Keratinocyte (primary cell): ENCODE measurements around the gene BHLHE23. TPM values are rescaled to one million over a fixed set of nuclear protein-coding genes. Genes with fewer than 3 reads are reported as not detected.

Source experiments
- DNase-seq: peaks from one replicate; pipeline ENCODE4 v3.0.0-alpha.2; 2011; ENCODE audit warnings: low read depth, missing footprints, low spot score
- FAIRE-seq: peaks from 2 replicates; lab custom pipeline; 2011; peaks lifted over from hg19 to GRCh38; lab: Jason Lieb, UNC
- H2AFZ ChIP-seq: 2 replicates; pipeline ENCODE4 v1.6.0; 2012; ENCODE audit warnings: low read length, control low read depth, inconsistent platforms; ENCODE audit not compliant: control insufficient read depth
- H3K27ac ChIP-seq: 2 replicates; pipeline ENCODE4 v1.5.1; 2011; ENCODE audit warnings: low read length; ENCODE audit not compliant: control insufficient read depth, insufficient read depth
- H3K27me3 ChIP-seq: 3 replicates; pipeline ENCODE4 v1.6.0; 2011; ENCODE audit warnings: low read length; ENCODE audit not compliant: control insufficient read depth, insufficient read depth; ENCODE audit errors: extremely low read depth
- H3K36me3 ChIP-seq, 2 experiments: 2 replicates in 1 of 2; 3 replicates in 1 of 2; pipeline ENCODE4 v1.5.1; 2011; ENCODE audit warnings: low read length in 2 of 2, mild to moderate bottlenecking in 1 of 2; ENCODE audit not compliant: control insufficient read depth in 2 of 2, insufficient read depth in 2 of 2; ENCODE audit errors: extremely low read depth in 1 of 2
- H3K4me1 ChIP-seq: 3 replicates; pipeline ENCODE4 v1.5.1; 2011; ENCODE audit warnings: low read length; ENCODE audit not compliant: control insufficient read depth, insufficient read depth; ENCODE audit errors: extremely low read depth
- H3K4me2 ChIP-seq: 3 replicates; pipeline ENCODE4 v1.6.0; 2011; ENCODE audit warnings: low read depth, low read length; ENCODE audit not compliant: control insufficient read depth, insufficient read depth; ENCODE audit errors: extremely low read depth
- H3K4me3 ChIP-seq, 3 experiments: fragments of 200-600 bp in 1 of 3; sonication (generic) in 1 of 3; 2 replicates in 2 of 3; 3 replicates in 1 of 3; pipeline ENCODE4 v1.5.1; 2011 to 2016; ENCODE audit warnings: low read length in 3 of 3, mild to moderate bottlenecking in 3 of 3, control low read depth in 2 of 3, inconsistent platforms in 1 of 3, low read depth in 1 of 3, mixed read lengths in 1 of 3, mixed run types in 1 of 3, moderate library complexity in 1 of 3; ENCODE audit not compliant: control insufficient read depth in 2 of 3, insufficient read depth in 2 of 3; ENCODE audit errors: extremely low read depth in 1 of 3
- H3K79me2 ChIP-seq: 2 replicates; pipeline ENCODE4 v1.6.0; 2012; ENCODE audit warnings: low read length; ENCODE audit not compliant: control insufficient read depth, insufficient read depth
- H3K9ac ChIP-seq: 3 replicates; pipeline ENCODE4 v1.6.0; 2011; ENCODE audit warnings: low read length; ENCODE audit not compliant: control insufficient read depth, insufficient read depth; ENCODE audit errors: extremely low read depth
- H3K9me1 ChIP-seq: 3 replicates; pipeline ENCODE4 v1.6.0; 2011; ENCODE audit warnings: low read length; ENCODE audit not compliant: control insufficient read depth, insufficient read depth; ENCODE audit errors: extremely low read depth
- H3K9me3 ChIP-seq: 2 replicates; pipeline ENCODE4 v1.5.1; 2012; ENCODE audit warnings: low read depth, low read length; ENCODE audit not compliant: control insufficient read depth
- H4K20me1 ChIP-seq: 3 replicates; pipeline ENCODE4 v1.6.0; 2011; ENCODE audit warnings: low read length; ENCODE audit not compliant: control insufficient read depth, insufficient read depth; ENCODE audit errors: extremely low read depth
- EZH2 ChIP-seq: IDR thresholded peaks from one replicate; pipeline ENCODE4 v1.6.1; 2012; ENCODE audit warnings: inconsistent platforms, mild to moderate bottlenecking, low read length, moderate library complexity
- dilution Hi-C: fragments of 300-500 bp; cut with MboI; formaldehyde crosslinking; loops from one replicate; pipeline ENCODE4 v1.7.0; 2020; ENCODE audit warnings: low sequenced_read_pairs; ENCODE audit not compliant: extremely low pct_ligation_motif_present
- polyA plus RNA-seq, 5 experiments: library from polyadenylated mRNA; depleted of rRNA in 3 of 5; stranded (reverse) in 3 of 5; stranded (forward) in 1 of 5; unstranded in 1 of 5; fragments of >200 nt; gene quantifications; 1 replicate in 1 of 5; 2 replicates in 3 of 5; 3 replicates in 1 of 5; pipeline versions ENCODE4 v1.2.1 to v1.2.3, GENCODE V29; 2011 to 2012; ENCODE audit warnings: missing spikeins in 2 of 5, low read depth in 1 of 5, low replicate concordance in 1 of 5
- TF ChIP-seq, protein P1 (sequence below), 3 experiments: IDR thresholded peaks in 1 of 3; conservative IDR thresholded peaks in 1 of 3; optimal IDR thresholded peaks in 1 of 3; 2 replicates in 2 of 3; 3 replicates in 1 of 3; pipeline versions ENCODE3 to v1.5.1; 2011; ENCODE audit warnings: low read length in 3 of 3, mild to moderate bottlenecking in 3 of 3, moderate library complexity in 2 of 3, control low read depth in 1 of 3, inconsistent platforms in 1 of 3; ENCODE audit not compliant: insufficient read depth in 2 of 3; ENCODE audit errors: extremely low read depth in 1 of 3

The BHLHE23 gene
- polyA plus RNA-seq, 1 donor (not counting 4 experiments of a cell fraction or from before 2014, with no cell fraction given), result not detected

DNA sequence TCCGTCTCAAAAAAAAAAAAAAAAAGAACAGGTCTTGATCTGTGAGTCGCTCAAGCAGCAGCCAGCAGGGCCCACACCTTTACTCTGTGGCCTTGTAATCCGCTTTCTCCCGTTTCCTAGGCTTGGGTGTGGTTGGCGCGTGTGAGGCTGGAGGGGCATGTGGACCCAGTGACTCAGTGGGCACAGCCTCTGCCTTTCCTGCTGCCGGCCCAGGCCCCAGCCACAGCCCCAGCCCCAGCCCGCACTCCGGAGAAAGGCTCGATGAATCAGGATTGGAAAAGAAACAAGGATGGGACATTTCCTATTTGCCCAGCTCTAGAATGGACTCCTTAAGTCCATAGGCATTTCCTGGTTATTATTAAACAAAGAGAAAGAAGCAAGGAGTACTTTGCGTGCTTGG, 4.3 kb downstream of the BHLHE23 start:
- Histone ChIP-seq H3K4me1 (no peaks in the 10 kb centered on the region), H3K4me2 (no peak overlapping the region), H3K4me3 (no peak overlapping the region), H3K36me3 (no peaks in the 10 kb centered on the region), H3K79me2 (no peaks in the 10 kb centered on the region), H3K9me3 (no peaks in the 10 kb centered on the region), H3K9me1 (no peaks in the 10 kb centered on the region), H2AFZ (no peak overlapping the region), H3K27ac (no peak overlapping the region), H3K9ac (no peak overlapping the region), H4K20me1 (no peaks in the 10 kb centered on the region), H3K27me3 (peaks cover 93% of the 10 kb centered on the region)
- no peak for DNase-seq
- FAIRE-seq, result no peak
- dilution Hi-C loops, result no loop called here
- TF ChIP-seq, protein P1, sequence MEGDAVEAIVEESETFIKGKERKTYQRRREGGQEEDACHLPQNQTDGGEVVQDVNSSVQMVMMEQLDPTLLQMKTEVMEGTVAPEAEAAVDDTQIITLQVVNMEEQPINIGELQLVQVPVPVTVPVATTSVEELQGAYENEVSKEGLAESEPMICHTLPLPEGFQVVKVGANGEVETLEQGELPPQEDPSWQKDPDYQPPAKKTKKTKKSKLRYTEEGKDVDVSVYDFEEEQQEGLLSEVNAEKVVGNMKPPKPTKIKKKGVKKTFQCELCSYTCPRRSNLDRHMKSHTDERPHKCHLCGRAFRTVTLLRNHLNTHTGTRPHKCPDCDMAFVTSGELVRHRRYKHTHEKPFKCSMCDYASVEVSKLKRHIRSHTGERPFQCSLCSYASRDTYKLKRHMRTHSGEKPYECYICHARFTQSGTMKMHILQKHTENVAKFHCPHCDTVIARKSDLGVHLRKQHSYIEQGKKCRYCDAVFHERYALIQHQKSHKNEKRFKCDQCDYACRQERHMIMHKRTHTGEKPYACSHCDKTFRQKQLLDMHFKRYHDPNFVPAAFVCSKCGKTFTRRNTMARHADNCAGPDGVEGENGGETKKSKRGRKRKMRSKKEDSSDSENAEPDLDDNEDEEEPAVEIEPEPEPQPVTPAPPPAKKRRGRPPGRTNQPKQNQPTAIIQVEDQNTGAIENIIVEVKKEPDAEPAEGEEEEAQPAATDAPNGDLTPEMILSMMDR (optimal IDR thresholded peaks at IDR 0.05 in 1 of 3, IDR thresholded peaks at IDR 0.05 in 1 of 3, conservative IDR thresholded peaks at IDR 0.05 in 1 of 3; ENCODE audit: extremely low read depth in 1 of 3, insufficient read depth in 2 of 3, low read length in 3 of 3), result no peak
- TF ChIP-seq EZH2, result no peak

DNA sequence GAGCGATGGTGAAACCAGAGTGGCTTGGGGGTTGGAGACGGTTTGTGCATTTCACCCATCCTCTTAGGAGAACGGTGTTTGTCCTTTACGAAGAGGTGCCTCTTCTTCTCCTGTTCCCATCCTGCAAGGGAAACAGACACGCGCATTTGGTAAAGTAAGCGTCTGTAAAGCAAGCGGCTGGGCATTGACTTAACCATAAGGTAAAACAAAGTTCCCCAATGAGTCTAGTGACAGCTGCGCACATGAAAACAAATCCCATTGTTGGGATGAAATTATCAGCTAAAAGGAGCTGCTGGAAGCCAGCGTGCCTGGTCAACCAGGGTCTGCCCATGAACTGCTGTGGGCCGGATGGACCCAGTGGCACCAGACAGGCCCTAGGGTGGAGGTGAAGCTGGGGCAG, 5.8 kb downstream of the BHLHE23 start:
- Histone ChIP-seq H3K9ac (no peak overlapping the region), H3K9me3 (no peaks in the 10 kb centered on the region), H3K79me2 (no peaks in the 10 kb centered on the region), H3K9me1 (no peaks in the 10 kb centered on the region), H3K27ac (no peak overlapping the region), H3K36me3 (no peaks in the 10 kb centered on the region), H3K4me3 (no peak overlapping the region), H2AFZ (no peak overlapping the region), H4K20me1 (no peaks in the 10 kb centered on the region), H3K27me3 (peaks cover 80% of the 10 kb centered on the region), H3K4me1 (no peaks in the 10 kb centered on the region), H3K4me2 (no peak overlapping the region)
- DNase-seq (no peak), FAIRE-seq (no peak)
- dilution Hi-C loops, result no loop called here
- TF ChIP-seq, protein P1 (optimal IDR thresholded peaks at IDR 0.05 in 1 of 3, IDR thresholded peaks at IDR 0.05 in 1 of 3, conservative IDR thresholded peaks at IDR 0.05 in 1 of 3; ENCODE audit: extremely low read depth in 1 of 3, insufficient read depth in 2 of 3, low read length in 3 of 3), result no peak
- TF ChIP-seq EZH2, result peak; percentile 48
